Measurements from ENCODE around the gene FTCDNL1.

GRCh38 chr2:199869653-199870052 lies 18.7 kb upstream of the FTCDNL1 start:
- TF ChIP-seq GATA2 (IDR thresholded peaks at IDR 0.05; ENCODE audit: low read depth, low read length), result no peak
- TF ChIP-seq GATA3 (IDR thresholded peaks at IDR 0.05; ENCODE audit: low read depth, low read length), result no peak
